Dendritic cell treated with granulocyte-macrophage colony-stimulating factor and Interleukin-4, amounts not matched to agents 40 ng/mL and 50 ng/mL, for 4 days (primary cell): ENCODE measurements around the gene C1orf87.
"Not testable (repeated sequence)": the region's sequence is repeated elsewhere in the genome, so short reads cannot be mapped to it uniquely, and the experiment has no call there.

Experiments used
- H3K27ac Mint-ChIP-seq: one replicate; pipeline ENCODE4 v1.8.0; 2022; ENCODE audit warnings: mild to moderate bottlenecking, mixed read lengths
- H3K27me3 Mint-ChIP-seq: one replicate; pipeline ENCODE4 v1.8.0; 2022; ENCODE audit warnings: mild to moderate bottlenecking, mixed read lengths
- H3K36me3 Mint-ChIP-seq: one replicate; pipeline ENCODE4 v1.8.0; 2022; ENCODE audit warnings: low read depth, mixed read lengths
- H3K4me1 Mint-ChIP-seq: one replicate; pipeline ENCODE4 v1.8.0; 2022; ENCODE audit warnings: low read depth, mixed read lengths
- H3K4me3 Mint-ChIP-seq: one replicate; pipeline ENCODE4 v1.8.0; 2022; ENCODE audit warnings: mild to moderate bottlenecking, moderate library complexity, mixed read lengths
- H3K9me3 Mint-ChIP-seq: one replicate; pipeline ENCODE4 v1.8.0; 2022; ENCODE audit warnings: mixed read lengths
- intact Hi-C: fragments of 100-400 bp; cut with micrococcal nuclease; formaldehyde crosslinking; loops from one replicate; pipeline ENCODE4 v1.15.0; 2022

Gene C1orf87

DNA sequence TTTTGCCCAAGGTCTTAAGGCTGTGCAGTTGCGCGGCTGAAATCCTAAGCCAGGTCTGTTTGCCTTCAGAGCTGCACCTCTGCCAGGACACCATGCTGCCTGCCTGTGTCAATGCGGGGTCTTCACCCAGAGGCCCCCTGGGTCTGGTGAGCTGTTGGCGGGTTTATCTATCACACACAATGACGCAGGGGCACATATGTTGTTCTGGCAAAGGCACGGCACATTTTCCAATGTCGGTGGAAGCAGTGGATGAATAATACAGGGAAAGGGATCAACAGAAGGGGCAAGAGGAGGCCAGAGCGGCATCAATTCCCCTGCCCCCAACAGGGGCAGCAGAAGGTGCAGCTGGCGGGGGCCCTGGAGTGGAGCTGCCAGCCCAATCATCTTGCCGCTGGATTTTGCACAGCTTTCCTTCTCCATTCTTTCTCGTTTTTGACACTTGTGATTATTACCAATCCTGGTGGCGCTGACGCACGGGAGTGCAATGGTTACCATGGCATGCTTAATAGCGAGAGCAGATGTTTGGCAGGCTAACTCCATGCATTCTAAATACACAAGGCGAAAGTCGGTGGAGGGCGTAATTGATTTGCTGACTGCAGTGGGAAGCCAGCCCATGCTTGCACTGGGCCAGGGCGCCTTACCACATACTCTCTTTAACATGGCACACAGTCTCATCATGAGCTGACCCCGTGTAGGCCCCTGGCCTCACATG, 101.2 kb downstream of the C1orf87 start:
- intact Hi-C loops: loop anchor here (10.0 kb wide), 1 partner anchor 1072 kb away; no protein-coding TSS in a partner anchor
- H3K9me3 Mint-ChIP-seq: no peaks in the 10 kb centered on the region
- no peak overlapping the region for H3K27ac Mint-ChIP-seq
- H3K36me3 Mint-ChIP-seq: no peaks in the 10 kb centered on the region
- peaks cover 4% of the 10 kb centered on the region for H3K27me3 Mint-ChIP-seq
- no peak overlapping the region for H3K4me3 Mint-ChIP-seq
- no peaks in the 10 kb centered on the region for H3K4me1 Mint-ChIP-seq

DNA sequence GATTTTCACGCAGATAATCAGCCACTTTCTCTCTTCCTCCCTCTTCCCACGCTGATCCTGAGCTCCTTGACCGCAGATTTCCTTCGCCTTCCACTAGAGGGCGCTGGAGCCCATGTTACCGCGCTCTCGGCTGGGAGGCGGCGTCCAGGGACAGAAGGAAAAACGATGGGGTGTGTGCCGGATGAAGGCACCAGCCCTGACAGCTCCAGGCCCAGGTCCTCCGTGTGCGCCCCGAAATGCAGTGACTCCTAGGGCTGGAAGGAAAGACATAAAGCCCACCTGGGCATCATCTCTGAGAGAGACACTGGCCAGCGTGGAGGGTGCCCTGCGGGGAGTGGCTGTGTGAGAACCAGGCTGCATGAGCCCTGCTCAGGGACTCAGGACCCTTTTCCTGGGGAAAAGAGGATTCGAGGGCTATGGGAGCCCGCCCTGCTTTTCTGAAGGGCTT, 102.1 kb downstream of the C1orf87 start:
- Mint-ChIP-seq H3K4me3 (no peak overlapping the region), H3K36me3 (no peaks in the 10 kb centered on the region), H3K4me1 (no peaks in the 10 kb centered on the region), H3K9me3 (no peaks in the 10 kb centered on the region), H3K27ac (no peak overlapping the region), H3K27me3 (peaks cover 4% of the 10 kb centered on the region)
- intact Hi-C loops: loop anchor here (10.0 kb wide), 1 partner anchor 1073 kb away; no protein-coding TSS in a partner anchor

DNA sequence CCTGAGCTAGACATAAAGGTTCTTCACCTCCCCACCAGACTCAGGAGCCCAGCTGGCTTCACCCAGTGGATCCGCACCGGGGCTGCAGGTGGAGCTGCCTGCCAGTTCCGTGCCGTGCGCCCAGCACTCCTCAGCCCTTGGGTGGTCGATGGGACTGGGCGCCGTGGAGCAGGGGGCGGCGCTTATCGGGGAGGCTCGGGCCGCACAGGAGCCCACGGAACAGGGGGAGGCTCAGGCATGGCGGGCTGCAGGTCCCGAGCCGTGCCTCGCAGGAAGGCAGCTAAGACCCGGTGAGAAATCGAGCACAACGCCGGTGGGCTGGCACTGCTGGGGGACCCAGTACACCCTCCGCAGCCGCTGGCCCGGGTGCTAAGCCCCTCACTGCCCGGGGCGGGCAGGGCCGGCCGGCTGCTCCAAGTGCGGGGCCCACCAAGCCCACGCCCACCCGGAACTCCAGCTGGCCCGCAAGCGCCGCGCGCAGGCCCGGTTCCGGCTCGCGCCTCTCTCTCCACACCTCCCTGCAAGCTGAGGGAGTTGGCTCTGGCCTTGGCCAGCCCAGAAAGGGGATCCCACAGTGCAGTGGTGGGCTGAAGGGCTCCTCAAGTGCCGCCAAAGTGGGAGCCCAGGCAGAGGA, 103.9 kb downstream of the C1orf87 start:
- intact Hi-C loops: loop anchor here (10.0 kb wide), 1 partner anchor 1075 kb away; no protein-coding TSS in a partner anchor
- H3K4me3 Mint-ChIP-seq, H3K27me3 Mint-ChIP-seq, H3K36me3 Mint-ChIP-seq, H3K9me3 Mint-ChIP-seq, H3K4me1 Mint-ChIP-seq, H3K27ac Mint-ChIP-seq: not testable (repeated sequence)

DNA sequence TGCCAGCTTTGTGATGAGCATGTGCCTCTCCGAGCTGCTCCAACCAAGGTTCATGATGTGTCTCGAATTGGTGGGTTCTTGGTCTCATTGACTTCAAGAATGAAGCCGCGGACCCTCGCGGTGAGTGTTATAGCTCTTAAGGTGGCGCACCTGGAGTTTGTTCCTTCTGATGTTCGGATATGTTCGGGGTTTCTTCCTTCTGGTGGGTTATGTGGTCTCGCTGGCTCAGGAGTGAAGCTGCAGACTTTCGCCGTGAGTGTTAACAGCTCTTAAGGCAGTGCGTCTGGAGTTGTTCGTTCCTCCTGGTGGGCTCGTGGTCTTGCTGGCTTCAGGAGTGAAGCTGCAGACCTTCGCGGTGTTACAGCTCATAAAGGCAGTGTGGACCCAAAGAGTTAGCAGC, 104.8 kb downstream of the C1orf87 start:
- intact Hi-C loops, H3K27ac Mint-ChIP-seq, H3K4me3 Mint-ChIP-seq: not testable (repeated sequence)

DNA sequence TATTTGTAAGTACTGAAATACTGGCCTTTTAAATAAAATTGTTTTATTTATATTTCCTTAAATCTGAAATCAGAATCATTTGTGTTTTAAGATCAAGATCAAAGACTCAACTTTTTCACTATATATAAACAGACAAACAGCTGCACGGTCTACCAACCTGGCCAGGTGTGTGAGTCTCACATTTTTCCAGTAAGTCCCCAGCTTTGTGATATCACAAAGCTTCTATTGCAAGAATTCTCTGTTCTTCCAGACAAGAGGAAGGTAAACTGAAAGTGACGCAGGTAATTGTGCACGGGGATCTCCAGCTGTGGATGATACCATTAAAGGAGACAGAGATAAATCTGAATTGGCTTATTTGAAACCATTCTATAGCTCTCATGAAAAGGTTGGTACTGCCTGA, 105.8 kb downstream of the C1orf87 start:
- H3K27me3 Mint-ChIP-seq: peaks cover 2% of the 10 kb centered on the region
- intact Hi-C loops: no loop called here
- no peak overlapping the region for H3K27ac Mint-ChIP-seq
- no peaks in the 10 kb centered on the region for H3K36me3 Mint-ChIP-seq
- no peaks in the 10 kb centered on the region for H3K9me3 Mint-ChIP-seq
- no peaks in the 10 kb centered on the region for H3K4me1 Mint-ChIP-seq
- H3K4me3 Mint-ChIP-seq: no peak overlapping the region

More for the DNA sequence above, 104.8 kb downstream of the C1orf87 start:
- not testable (repeated sequence) for H3K4me1 Mint-ChIP-seq, H3K27me3 Mint-ChIP-seq, H3K9me3 Mint-ChIP-seq, H3K36me3 Mint-ChIP-seq

DNA sequence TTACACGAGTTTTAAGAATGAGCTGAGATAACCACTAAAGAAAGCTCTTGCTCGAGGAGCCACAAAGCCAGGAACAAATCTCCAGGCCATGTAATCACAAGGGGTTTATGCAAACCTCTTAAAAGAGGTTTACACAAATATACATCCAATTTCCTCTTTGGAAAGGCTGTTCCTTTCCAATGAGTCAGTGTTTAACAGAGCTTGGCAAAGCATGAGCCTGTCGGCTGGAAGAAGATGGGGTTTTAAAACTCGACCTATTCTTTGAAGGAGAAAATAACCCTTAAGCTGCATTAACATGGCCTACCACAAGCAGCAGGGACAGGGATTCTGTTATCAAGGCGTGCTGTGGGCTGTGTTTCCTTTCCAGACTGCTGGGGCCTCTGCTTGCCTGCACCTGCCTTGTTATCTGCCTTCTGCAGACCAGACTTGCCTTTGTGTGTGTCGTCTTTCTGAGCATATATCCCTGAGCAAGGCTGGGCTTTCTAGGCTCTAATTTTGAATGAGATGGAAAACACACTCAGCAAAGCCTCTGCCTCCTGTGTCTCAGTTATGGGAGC, 106.4 kb downstream of the C1orf87 start:
- no peaks in the 10 kb centered on the region for H3K4me1 Mint-ChIP-seq
- no peaks in the 10 kb centered on the region for H3K9me3 Mint-ChIP-seq
- no peak overlapping the region for H3K4me3 Mint-ChIP-seq
- intact Hi-C loops: no loop called here
- peaks cover 2% of the 10 kb centered on the region for H3K27me3 Mint-ChIP-seq
- H3K27ac Mint-ChIP-seq: no peak overlapping the region
- H3K36me3 Mint-ChIP-seq: no peaks in the 10 kb centered on the region

- no peak overlapping the region for H3K27ac Mint-ChIP-seq
- no peaks in the 10 kb centered on the region for H3K4me1 Mint-ChIP-seq
- intact Hi-C loops: no loop called here
- H3K27me3 Mint-ChIP-seq: no peaks in the 10 kb centered on the region
- no peaks in the 10 kb centered on the region for H3K9me3 Mint-ChIP-seq
- H3K36me3 Mint-ChIP-seq: no peaks in the 10 kb centered on the region
- H3K4me3 Mint-ChIP-seq: no peak overlapping the region
Observed at GRCh38 chr1:59952065-59952464, 121.5 kb downstream of the C1orf87 start.

GRCh38 chr1:59949648-59950047, 123.9 kb downstream of the C1orf87 start:
- intact Hi-C loops: no loop called here
- H3K36me3 Mint-ChIP-seq: no peaks in the 10 kb centered on the region
- H3K9me3 Mint-ChIP-seq: no peaks in the 10 kb centered on the region
- H3K4me1 Mint-ChIP-seq: no peaks in the 10 kb centered on the region
- H3K4me3 Mint-ChIP-seq: no peak overlapping the region
- H3K27me3 Mint-ChIP-seq: no peaks in the 10 kb centered on the region
- H3K27ac Mint-ChIP-seq: no peak overlapping the region

DNA sequence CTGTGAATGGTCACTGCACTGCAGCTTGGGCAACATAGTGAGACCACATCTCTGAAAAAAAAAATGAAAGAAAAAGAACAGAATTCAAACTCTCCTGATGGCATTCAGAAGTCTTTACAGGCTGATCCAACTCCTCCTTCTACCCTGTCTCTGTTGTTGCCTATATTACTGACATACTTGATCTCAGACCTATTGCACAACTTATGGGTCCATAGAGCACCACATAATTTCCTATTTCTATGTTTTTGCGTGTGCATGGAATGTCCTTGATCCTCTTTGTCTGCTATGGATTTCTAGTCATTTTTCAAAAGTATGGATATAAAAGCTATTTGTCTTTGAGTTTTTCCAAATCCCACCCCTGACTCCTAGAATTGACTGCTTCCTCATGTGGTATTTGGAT, 124.6 kb downstream of the C1orf87 start:
- H3K36me3 Mint-ChIP-seq: no peaks in the 10 kb centered on the region
- H3K9me3 Mint-ChIP-seq: no peaks in the 10 kb centered on the region
- intact Hi-C loops: no loop called here
- no peak overlapping the region for H3K4me3 Mint-ChIP-seq
- no peaks in the 10 kb centered on the region for H3K4me1 Mint-ChIP-seq
- no peaks in the 10 kb centered on the region for H3K27me3 Mint-ChIP-seq
- H3K27ac Mint-ChIP-seq: no peak overlapping the region

- Mint-ChIP-seq H3K27ac (no peak overlapping the region), H3K4me3 (no peak overlapping the region), H3K27me3 (no peaks in the 10 kb centered on the region), H3K36me3 (no peaks in the 10 kb centered on the region), H3K9me3 (no peaks in the 10 kb centered on the region), H3K4me1 (no peaks in the 10 kb centered on the region)
- intact Hi-C loops: loop anchor here (1.0 to 2.0 kb wide), 2 partner anchors 44 to 68 kb away; no protein-coding TSS in a partner anchor
Observed at GRCh38 chr1:59947047-59947938, 126.3 kb downstream of the C1orf87 start.

DNA sequence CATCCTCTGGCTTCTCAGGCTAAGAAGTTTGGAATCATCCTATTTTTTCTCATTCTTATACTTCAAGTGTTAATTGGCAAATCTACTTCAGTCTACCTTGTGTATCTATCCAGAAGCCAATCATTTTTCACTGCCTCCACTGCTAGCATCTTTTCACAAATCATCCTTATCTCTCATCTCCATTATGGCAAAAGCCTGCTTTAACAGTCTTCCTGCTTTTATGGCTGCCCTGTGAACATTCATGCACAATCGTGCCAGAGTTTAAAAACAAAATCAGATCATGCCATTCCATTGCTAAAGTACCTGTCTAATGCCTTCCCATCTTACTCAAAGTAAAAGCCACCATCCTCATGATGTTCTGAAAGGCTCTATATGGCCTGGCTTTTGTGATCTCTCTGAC, 127.8 kb downstream of the C1orf87 start:
- Mint-ChIP-seq H3K36me3 (no peaks in the 10 kb centered on the region), H3K27me3 (no peaks in the 10 kb centered on the region), H3K9me3 (no peaks in the 10 kb centered on the region), H3K4me3 (no peak overlapping the region), H3K27ac (no peak overlapping the region), H3K4me1 (no peaks in the 10 kb centered on the region)
- intact Hi-C loops: loop anchor here (2.0 kb wide), 1 partner anchor 43 kb away; no protein-coding TSS in a partner anchor
